OCI-LY1 (cell line): ENCODE measurements around the gene CPA2.

ENCODE experiments used
- H2AFZ ChIP-seq: fragments of 200-600 bp; sonication (generic), shearing (Covaris generic); 2 replicates; pipeline ENCODE4 v1.6.0; 2014; ENCODE audit warnings: antibody characterized with exemption, mild to moderate bottlenecking, low read length
- H3F3A ChIP-seq: fragments of 200-600 bp; sonication (generic), shearing (Covaris generic); 2 replicates; pipeline ENCODE4 v1.6.0; 2014; ENCODE audit warnings: mild to moderate bottlenecking, antibody characterized with exemption, low read length, moderate library complexity; ENCODE audit not compliant: insufficient read depth
- H3K27ac ChIP-seq: fragments of 200-600 bp; sonication (generic); 2 replicates; pipeline ENCODE4 v1.5.1; 2014; ENCODE audit warnings: low read length, mixed run types, mild to moderate bottlenecking, low read depth; ENCODE audit not compliant: poor library complexity, severe bottlenecking
- H3K27me3 ChIP-seq: fragments of 200-600 bp; sonication (generic); 2 replicates; pipeline ENCODE4 v1.6.0; 2014; ENCODE audit warnings: antibody characterized with exemption, mild to moderate bottlenecking, low read length, moderate library complexity; ENCODE audit not compliant: insufficient read depth
- H3K36me3 ChIP-seq: fragments of 200-600 bp; sonication (generic); 2 replicates; pipeline ENCODE4 v1.6.1; 2014; ENCODE audit warnings: mild to moderate bottlenecking, antibody characterized with exemption, low read length, moderate library complexity, mixed read lengths; ENCODE audit not compliant: insufficient read depth
- H3K4me1 ChIP-seq: fragments of 200-600 bp; sonication (generic); 2 replicates; pipeline ENCODE4 v1.5.1; 2014; ENCODE audit warnings: mild to moderate bottlenecking, low read length, moderate library complexity; ENCODE audit not compliant: insufficient read depth, severe bottlenecking
- H3K4me2 ChIP-seq: fragments of 200-600 bp; sonication (generic), shearing (Covaris generic); 2 replicates; pipeline ENCODE4 v1.6.1; 2014; ENCODE audit warnings: low read length
- H3K4me3 ChIP-seq: fragments of 200-600 bp; sonication (generic); 2 replicates; pipeline ENCODE4 v1.5.1; 2014; ENCODE audit warnings: low read length, low read depth, mild to moderate bottlenecking, mixed read lengths; ENCODE audit not compliant: poor library complexity, severe bottlenecking
- H3K79me2 ChIP-seq: fragments of 200-600 bp; shearing (Covaris generic); 2 replicates; pipeline ENCODE4 v1.6.1; 2016; ENCODE audit warnings: mixed run types, low read length, mixed read lengths; ENCODE audit not compliant: insufficient read depth
- H3K9ac ChIP-seq: fragments of 200-600 bp; sonication (generic), shearing (Covaris generic); 2 replicates; pipeline ENCODE4 v1.6.1; 2014; ENCODE audit warnings: mild to moderate bottlenecking, low read length, mixed read lengths
- H3K9me2 ChIP-seq: fragments of 200-600 bp; sonication (generic), shearing (Covaris generic); 2 replicates; pipeline ENCODE4 v1.6.1; 2014; ENCODE audit warnings: low read depth, mild to moderate bottlenecking, low read length, mixed read lengths
- H3K9me3 ChIP-seq: fragments of 200-600 bp; shearing (Covaris generic); 2 replicates; pipeline ENCODE4 v1.6.1; 2014; ENCODE audit warnings: low read length, mixed read lengths
- H4K20me1 ChIP-seq: fragments of 200-600 bp; sonication (generic), shearing (Covaris generic); 2 replicates; pipeline ENCODE4 v1.6.0; 2016; ENCODE audit warnings: mild to moderate bottlenecking, low read length; ENCODE audit not compliant: insufficient read depth
- CTCF ChIP-seq: fragments of 200-600 bp; sonication (generic), shearing (Covaris generic); IDR thresholded peaks from 2 replicates; pipeline ENCODE4 v1.5.1; 2017; ENCODE audit warnings: mild to moderate bottlenecking, antibody characterized with exemption, low read length, moderate library complexity, mixed read lengths
- EZH2 ChIP-seq: fragments of 200-600 bp; sonication (generic), shearing (Covaris generic); IDR thresholded peaks from 2 replicates; pipeline ENCODE4 v1.8.0; 2017; ENCODE audit warnings: borderline replicate concordance, mixed run types, mild to moderate bottlenecking, antibody characterized with exemption, low read length, moderate library complexity, mixed read lengths

The CPA2 gene

GRCh38 chr7:130266258-130266960 lies at the start of gene CPA2:
Gene CPA2, plus strand, starts transcription at chr7:130266863. Its CDS starts 19 bp downstream, at chr7:130266882.
- Histone ChIP-seq H3K9me2 (no peaks in the 10 kb centered on the region), H3F3A (no peaks in the 10 kb centered on the region), H3K27me3 (no peaks in the 10 kb centered on the region), H3K9me3 (no peaks in the 10 kb centered on the region), H3K79me2 (no peaks in the 10 kb centered on the region), H3K4me2 (no peak within 1 kb of the TSS), H3K4me3 (no peak within 1 kb of the TSS), H3K36me3 (no peaks in the 10 kb centered on the region), H3K9ac (no peak within 1 kb of the TSS), H4K20me1 (no peaks in the 10 kb centered on the region), H3K27ac (no peak within 1 kb of the TSS), H2AFZ (no peak within 1 kb of the TSS), H3K4me1 (no peaks in the 10 kb centered on the region)
- no peak for TF ChIP-seq EZH2
- no peak for TF ChIP-seq CTCF

GRCh38 chr7:130218806-130219620 lies 47.6 kb upstream of the CPA2 start:
- Histone ChIP-seq H3K36me3 (no peaks in the 10 kb centered on the region), H3K4me3 (no peak overlapping the region), H3K79me2 (no peaks in the 10 kb centered on the region), H3K27me3 (no peaks in the 10 kb centered on the region), H2AFZ (no peak overlapping the region), H4K20me1 (no peaks in the 10 kb centered on the region), H3K9ac (no peak overlapping the region), H3K9me3 (no peaks in the 10 kb centered on the region), H3F3A (no peaks in the 10 kb centered on the region), H3K4me2 (no peak overlapping the region), H3K9me2 (no peaks in the 10 kb centered on the region), H3K4me1 (no peaks in the 10 kb centered on the region), H3K27ac (no peak overlapping the region)
- TF ChIP-seq EZH2 (no peak), CTCF (no peak)

- no peaks in the 10 kb centered on the region for H3K27me3 ChIP-seq
- no peaks in the 10 kb centered on the region for H3K79me2 ChIP-seq
Observed at GRCh38 chr7:130219871-130220270, 46.8 kb upstream of the CPA2 start.

More at GRCh38 chr7:130219871-130220270, 46.8 kb upstream of the CPA2 start:
- H3K9me3 ChIP-seq, result no peaks in the 10 kb centered on the region
- no peaks in the 10 kb centered on the region for H3K36me3 ChIP-seq
- H3K9me2 ChIP-seq, result no peaks in the 10 kb centered on the region
- H3F3A ChIP-seq, result no peaks in the 10 kb centered on the region
- H3K4me2 ChIP-seq, result no peak overlapping the region
- H4K20me1 ChIP-seq, result no peaks in the 10 kb centered on the region
- TF ChIP-seq EZH2 (no peak), CTCF (no peak)
- no peak overlapping the region for H3K9ac ChIP-seq
- H3K27ac ChIP-seq, result no peak overlapping the region
- no peak overlapping the region for H3K4me3 ChIP-seq
- no peak overlapping the region for H2AFZ ChIP-seq
- H3K4me1 ChIP-seq, result no peaks in the 10 kb centered on the region
